Stromal cell of bone marrow (primary cell): Measurements from ENCODE around the gene TKFC.

Experiments used
- DNase-seq: peaks from one replicate; pipeline ENCODE4 v3.0.0-alpha.2; 2012; ENCODE audit warnings: low read depth

The TKFC gene, protein sequence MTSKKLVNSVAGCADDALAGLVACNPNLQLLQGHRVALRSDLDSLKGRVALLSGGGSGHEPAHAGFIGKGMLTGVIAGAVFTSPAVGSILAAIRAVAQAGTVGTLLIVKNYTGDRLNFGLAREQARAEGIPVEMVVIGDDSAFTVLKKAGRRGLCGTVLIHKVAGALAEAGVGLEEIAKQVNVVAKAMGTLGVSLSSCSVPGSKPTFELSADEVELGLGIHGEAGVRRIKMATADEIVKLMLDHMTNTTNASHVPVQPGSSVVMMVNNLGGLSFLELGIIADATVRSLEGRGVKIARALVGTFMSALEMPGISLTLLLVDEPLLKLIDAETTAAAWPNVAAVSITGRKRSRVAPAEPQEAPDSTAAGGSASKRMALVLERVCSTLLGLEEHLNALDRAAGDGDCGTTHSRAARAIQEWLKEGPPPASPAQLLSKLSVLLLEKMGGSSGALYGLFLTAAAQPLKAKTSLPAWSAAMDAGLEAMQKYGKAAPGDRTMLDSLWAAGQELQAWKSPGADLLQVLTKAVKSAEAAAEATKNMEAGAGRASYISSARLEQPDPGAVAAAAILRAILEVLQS

GRCh38 chr11:61332797-61333549 is at the start of gene TKFC, which contains the start of gene DDB1:
TKFC (plus strand) TSS chr11:61333228; CDS start chr11:61334729, 1,501 bp downstream.
DDB1 (minus strand) TSS chr11:61333105; CDS start chr11:61332968, 137 bp downstream.
- peak; percentile 74 for DNase-seq

- no peak for DNase-seq
Measured at GRCh38 chr11:61283613-61284012, 49.4 kb upstream of the TKFC start.

DNA sequence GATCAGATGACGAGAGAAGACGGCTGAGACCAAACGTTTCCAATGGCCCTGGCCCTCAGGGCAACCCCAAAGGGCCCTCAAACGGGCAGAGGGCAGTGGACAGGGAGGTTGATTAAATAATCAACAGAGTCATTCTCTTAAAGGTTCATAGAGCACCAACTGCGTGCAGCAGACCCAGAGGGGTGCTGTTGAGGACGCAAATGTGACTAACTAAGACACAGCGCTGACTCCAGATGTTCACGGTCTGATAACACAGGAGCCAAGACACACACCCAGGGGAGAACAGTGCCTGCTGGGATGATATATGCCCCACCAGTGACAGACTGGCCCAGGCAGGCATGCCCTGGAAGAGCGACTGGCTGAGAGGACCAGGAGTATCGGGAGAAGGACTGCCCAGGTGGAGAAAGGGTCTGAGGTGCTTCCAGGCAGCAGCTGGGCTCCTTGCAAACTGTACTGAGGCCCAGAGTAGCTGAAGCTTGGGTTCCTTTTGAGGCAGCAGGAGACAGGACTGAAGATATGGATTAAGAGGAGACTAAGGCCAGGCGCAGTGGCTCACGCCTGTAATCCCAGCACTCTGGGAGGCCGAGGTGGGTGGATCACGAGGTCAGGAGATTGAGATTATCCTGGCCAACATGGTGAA is 45.6 kb upstream of the TKFC start:
- no peak for DNase-seq

DNA sequence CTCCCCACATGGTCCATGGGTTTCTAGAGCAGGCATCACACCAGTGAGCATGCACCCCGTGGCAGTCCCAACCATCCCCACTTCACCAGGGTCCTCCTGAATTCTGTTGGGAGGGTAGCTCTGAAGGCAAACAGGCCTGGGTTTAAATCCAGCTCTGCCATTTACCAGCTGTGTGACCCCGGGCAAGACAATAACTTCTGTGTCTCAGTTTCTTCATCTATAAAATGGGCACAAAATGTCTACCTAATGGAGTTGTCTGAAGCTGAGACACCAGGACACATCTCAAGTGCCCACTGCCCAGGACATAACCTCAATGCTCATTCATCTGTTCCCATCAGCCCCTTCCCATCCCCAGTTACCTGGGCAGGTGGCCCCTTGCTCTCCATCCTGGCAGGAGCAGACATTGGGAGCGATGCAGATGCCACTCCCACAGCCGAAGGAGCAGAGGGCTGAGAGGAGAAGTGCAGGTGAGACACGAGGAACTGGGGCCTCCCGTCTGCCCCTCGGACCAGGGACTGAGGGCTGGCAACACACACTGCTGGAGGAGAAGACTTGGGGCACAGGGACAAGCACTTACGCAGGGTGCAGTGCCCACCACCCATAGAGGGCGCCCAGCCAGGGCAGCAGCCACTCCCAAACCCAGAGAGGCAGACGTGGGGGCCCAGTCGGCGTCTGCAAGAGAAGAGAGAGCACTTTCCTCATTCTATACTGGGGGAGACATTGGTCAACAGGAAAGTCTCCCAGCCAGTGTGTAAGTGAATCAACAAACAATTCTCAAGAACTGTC is 41.9 kb upstream of the TKFC start:
- DNase-seq, result no peak

DNA sequence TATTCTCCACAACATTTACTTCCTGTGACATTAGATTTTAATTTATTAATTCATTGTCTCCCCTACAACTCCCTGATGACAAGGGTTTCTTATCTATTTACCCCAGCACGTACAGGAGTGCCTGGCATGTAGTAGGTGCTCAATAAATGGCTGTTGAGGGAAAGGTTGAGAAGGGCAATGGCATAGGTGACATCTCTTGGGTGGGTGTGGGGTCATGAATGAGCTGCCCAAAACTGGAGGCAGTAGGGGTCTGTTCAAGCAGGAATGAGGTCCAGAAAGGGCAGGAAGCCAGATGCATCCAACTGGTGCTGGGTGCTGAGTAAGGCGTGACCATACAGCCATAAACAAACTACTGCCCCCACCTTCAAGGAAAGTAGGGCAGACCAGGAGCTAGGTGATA is 40.7 kb upstream of the TKFC start:
- DNase-seq, result no peak

- peak; percentile 31 for DNase-seq
Measured at GRCh38 chr11:61293867-61294716, 38.9 kb upstream of the TKFC start.

GRCh38 chr11:61294717-61295595 is 38.1 kb upstream of the TKFC start, which contains the start of gene VWCE:
VWCE (minus strand) TSS chr11:61295316; CDS start chr11:61295037, 279 bp downstream.
- no peak for DNase-seq

DNA sequence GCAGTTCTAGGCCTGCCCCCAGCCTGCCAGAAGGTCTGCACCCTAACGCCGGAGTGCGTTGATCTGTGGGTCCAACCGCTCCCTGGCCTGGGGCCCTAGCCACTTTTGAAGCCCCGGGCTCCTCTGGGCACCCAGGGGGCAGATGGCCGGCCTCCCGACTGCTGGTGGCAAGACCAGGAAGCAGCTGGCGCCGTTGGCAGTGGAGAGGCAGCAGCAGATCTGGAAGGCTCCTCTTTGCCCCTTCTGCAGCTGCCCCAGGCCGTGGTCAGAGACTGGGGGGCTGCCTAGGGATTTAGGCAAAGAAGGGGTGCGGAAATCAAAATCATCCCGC is 37.5 kb upstream of the TKFC start:
- DNase-seq, result no peak

GRCh38 chr11:61297341-61297740 is 35.7 kb upstream of the TKFC start:
- no peak for DNase-seq

GRCh38 chr11:61297746-61298145 is 35.3 kb upstream of the TKFC start:
- peak; percentile 99 for DNase-seq

DNA sequence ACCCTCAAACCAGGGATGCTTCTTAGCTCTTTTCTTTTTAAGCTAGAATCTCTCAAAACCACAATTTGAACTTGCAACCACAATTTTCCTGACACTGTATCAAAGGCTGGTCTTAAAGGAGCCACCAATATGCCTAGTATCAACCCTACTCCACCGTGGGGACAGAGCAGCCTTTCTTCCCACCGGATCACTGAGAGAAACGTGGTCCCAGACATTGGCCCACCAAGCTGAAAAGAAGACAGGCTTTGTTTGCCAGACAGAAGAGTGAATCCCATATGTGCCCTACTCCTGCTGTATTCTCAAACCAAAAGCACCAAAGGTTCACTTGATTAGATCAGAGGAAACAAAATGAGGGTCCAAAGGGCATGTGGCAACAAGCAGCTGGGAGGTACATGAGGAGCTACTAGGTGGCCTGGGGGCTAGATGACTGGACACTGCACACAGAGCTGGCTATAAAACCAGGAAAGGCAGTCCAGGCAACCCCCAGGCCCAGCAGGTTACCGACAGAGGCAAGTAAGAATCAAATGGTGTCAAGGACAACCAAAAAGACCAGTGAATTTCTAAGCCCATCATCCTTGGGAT is 34.3 kb upstream of the TKFC start:
- DNase-seq, result no peak

- DNase-seq, result no peak
Measured at GRCh38 chr11:61302550-61302949, 30.5 kb upstream of the TKFC start.

DNA sequence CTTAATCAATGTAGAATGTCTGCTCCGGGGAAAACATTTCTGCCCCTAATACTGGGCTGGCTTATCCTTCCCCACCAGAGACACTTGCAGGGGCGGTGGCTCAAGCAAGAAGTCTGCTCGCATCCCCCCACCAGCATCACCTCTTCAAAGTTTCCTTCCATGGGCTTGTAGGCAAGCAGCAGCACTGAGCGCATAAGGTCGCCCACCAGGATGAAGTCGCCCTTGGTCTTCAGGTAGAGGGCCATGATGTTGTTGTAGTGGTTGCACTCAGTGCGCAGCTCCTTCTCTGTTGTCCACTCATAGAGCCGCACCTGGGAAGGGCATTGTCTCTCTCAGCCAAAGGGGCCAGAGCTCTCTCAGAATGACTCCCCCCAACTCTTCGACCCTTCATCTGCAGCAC is 29.3 kb upstream of the TKFC start:
- no peak for DNase-seq

DNA sequence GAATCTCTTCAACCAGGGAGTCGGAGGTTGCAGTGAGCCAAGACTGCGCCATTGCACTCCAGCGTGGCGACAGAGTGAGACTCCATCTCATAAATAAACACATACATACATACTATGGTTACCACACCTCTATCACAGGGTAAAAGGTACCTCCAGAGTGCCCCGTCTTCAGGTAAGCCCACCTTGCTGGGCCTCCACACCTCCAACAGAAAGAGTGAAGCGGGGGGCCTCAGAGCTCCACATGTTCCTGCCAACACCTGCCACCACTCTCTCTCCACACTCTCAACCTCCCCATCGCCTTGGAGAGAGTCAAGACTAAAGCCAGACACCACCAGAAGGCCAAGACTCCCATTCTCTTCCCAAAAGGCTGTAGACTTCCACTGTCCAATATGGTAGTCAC is 27.6 kb upstream of the TKFC start:
- DNase-seq, result no peak

GRCh38 chr11:61306221-61306620 is 26.8 kb upstream of the TKFC start:
- DNase-seq, result no peak

DNA sequence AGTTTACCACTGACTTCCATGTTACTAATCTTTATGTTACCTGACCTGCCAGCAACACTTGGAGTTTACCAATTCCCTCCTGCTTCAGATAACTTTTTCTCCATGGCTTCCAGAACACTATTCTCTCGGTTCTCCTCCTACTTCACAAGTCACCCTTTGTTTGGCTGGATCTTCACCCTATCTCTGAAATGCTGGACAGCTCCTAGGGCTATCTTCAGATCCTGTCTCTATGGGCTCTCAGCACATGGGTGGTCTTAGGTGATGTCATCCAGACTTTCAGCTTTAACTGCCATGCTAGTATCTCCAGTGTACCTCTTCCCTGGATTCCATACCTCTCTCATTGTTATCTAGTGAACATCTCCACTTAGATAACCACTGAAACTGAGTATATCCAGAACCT is 25.7 kb upstream of the TKFC start:
- no peak for DNase-seq

GRCh38 chr11:61309141-61309540 is 23.9 kb upstream of the TKFC start:
- no peak for DNase-seq

- no peak for DNase-seq
Measured at GRCh38 chr11:61309739-61310138, 23.3 kb upstream of the TKFC start.

- DNase-seq, result no peak
Measured at GRCh38 chr11:61310749-61311148, 22.3 kb upstream of the TKFC start.
